ENCODE measurements around the gene LAMB4. TPM values are rescaled to one million over a fixed set of nuclear protein-coding genes. Genes with fewer than 3 reads are reported as not detected.

LAMB4 gene
- total and polyA plus RNA-seq, 2 of the 8 experiments (the other 6 are each of a cell fraction or from before 2014, with no cell fraction given): not detected

GRCh38 chr7:108145401-108145800, 15.2 kb upstream of the LAMB4 start (continued):
- TF ChIP-seq TEAD4 (IDR thresholded peaks at IDR 0.05; ENCODE audit: low read depth, low read length) (no peak), SP1 (IDR thresholded peaks at IDR 0.05; ENCODE audit: low read depth, low read length) (no peak), FOSL1 (IDR thresholded peaks at IDR 0.05; ENCODE audit: insufficient read depth, low read depth, low read length) (no peak)

All from H1 (cell line).